Measurements from ENCODE around the gene TOMM22.

TOMM22 gene

GRCh38 chr22:38696606-38697424 is 15.1 kb downstream of the TOMM22 start:
- DNase-seq: peak; percentile 76

DNA sequence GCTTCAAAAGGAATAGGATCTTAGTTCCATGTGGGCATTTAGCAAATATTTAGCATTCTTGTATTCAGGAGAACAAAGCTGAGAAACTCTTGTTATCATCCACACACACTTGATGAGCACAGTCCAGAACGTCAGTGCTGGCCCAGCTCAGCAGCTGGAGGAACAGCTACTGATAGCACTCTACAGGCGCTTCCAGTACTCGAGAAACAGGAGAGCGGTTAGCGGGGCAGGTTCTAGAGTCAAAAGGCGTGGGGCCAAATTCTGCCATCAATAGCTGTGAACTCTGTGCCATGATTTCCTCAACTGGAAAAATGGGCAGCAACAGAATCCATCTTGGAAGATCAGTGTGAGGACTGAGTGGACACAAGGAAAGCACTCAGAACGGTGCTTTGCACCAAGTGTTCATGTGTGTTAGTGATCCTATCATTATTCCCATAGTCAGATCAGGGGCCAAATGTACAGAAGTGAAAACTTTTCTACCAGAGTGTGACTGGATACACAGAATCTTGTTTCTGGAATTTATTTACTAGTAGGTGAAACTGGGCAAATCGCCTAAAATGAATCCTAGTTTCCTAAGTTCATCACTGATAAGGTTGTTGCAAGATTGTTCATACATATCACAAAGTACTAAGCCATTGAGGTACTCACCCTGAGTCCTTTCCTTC is 15.8 kb downstream of the TOMM22 start:
- DNase-seq: peak; percentile 88

DNA sequence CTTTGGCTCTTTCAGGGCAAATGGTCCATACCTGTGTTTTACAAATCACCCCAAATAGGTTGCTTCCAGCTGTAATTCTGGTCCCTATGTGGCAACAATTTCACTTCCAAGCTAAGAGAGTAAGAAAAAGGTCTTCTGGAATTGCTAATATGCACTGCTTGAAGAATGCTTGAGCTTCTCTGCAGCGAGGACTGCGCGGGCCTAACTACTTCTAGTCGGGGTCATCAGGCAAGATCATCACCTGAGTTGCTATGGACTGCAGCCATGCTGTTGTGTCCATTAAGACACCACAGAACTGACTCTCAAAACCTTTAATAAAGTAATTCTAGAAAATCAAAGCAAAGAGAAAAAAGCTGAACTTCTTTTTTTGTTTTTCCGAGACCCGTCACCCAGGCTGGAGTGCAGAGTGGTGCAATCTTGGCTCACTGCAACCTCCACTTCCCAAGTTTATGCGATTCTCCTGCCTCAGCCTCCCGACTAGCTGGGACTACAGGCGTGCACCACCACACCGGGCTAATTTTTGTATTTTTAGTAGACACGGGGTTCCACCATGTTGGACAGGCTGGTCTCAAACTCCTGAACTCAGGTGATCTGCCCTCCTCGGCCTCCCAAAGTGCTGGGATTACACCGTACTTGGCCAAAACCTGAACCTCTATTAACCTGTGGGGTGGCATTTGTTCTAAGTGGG is 16.8 kb downstream of the TOMM22 start:
- no peak for DNase-seq

- DNase-seq: no peak
These were observed 17.4 kb downstream of the TOMM22 start for GRCh38 chr22:38699143-38699542.

DNA sequence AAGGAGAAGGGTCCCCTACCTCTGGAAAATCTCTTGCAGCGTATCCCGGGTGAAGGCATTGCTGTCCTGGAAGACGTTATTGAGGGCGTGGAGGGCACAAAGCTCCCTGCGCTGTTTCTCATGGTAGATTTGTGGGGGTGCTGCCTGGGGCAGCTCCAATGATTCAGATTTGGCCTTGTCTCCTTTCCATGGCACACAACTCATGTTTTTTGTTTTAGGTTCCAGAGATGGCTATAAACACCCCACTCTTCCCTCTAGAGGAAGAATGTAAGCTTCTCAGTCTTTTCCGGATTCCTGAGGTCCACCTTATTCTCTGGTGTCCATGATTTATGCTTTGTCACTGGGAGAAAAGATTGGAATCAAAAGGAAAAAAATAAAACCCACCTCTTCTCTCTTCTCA is 18.0 kb downstream of the TOMM22 start:
- no peak for DNase-seq

GRCh38 chr22:38700270-38700788 is 18.6 kb downstream of the TOMM22 start:
- no peak for DNase-seq

DNA sequence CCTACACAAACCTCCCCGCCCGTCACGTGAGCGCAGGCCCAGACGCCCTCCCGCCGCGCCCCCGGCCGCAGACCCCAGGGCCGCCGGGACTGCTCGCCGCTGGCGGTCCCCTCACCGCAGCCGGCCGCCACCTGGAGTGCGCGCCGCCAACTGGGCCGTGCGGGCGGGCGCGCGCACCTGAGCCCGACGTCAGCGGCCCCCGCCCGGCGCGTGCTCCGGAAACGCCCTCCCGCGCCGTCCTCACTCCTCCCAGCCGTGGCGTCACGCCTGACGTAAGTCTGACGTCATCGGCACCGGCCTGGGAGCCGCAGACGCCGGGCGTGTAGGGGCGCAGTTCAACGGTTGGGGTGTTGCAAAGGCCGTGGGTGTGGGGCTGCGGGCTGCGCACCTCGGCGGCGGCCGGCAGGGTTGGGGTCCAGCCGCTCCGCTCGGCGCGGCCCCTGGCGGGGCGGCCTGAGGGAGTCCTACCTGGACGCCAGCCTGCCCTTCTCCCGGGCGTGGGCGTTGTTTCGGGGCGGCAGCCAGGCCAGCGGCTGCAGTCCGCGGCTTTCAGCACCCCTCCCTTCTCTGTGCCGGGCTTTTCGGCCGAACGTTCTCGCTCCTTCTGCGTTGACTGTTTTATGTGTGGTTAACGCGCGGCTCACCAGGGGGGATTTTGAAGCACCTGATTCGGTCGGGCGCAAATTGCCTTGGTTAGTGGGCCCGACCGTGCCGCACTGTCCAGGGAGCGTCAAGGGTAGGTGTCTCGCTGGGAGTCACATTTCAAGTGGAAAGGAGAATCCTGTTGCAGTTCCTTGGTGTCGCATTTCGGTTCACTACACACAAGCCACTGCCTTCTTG is 19.3 kb downstream of the TOMM22 start, which contains the start of gene JOSD1:
Gene JOSD1 (minus strand): TSS at position 155 of the 840 bp plus-strand sequence. CDS start 956 bp downstream, outside the sequence.
- DNase-seq: peak; percentile 94

GRCh38 chr22:38704654-38705234 is 23.0 kb downstream of the TOMM22 start:
- DNase-seq: peak; percentile 60

DNA sequence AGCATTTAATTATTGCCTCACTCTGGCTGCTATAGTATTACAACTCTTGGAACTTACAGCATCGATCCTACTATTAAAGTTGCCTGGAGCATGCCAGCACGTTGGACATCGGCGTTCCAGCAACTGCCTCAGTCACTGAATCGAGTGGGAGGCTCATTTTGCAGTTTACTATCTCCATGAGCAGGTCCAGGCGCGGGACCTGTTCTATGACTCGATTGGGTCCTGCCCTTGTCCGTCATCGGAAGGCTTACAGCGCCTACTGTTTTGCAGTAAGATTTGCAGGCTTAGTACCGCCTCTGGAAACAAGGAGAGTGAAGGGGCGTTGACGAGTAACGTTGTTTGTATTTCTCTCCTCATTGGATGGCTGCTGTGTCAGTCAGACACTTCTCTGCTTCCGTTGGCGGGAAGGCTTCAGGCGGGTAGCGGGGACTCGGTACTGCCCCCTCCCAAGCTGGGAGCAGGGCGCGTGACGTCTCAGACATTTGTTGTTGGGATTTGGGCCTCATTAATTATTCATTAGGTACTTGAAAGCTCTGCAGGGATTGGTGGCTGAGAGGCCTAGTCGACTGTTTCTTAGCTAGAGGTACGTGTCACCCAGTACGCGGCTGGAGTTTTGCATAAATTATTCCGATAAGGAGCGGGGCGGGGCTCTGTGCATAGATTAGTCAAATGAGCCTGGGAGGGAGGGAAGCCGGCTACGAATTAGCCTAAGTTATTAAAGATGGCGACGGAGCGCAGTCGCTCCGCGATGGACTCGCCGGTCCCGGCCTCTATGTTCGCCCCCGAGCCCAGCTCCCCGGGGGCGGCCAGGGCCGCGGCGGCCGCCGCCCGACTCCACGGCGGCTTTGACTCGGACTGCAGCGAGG is 23.7 kb downstream of the TOMM22 start, which contains the start of gene GTPBP1:
Gene GTPBP1 (plus strand): TSS at position 710 of the 866 bp plus-strand sequence. CDS start 12 bp downstream, at position 722.
- DNase-seq: peak; percentile 100

DNA sequence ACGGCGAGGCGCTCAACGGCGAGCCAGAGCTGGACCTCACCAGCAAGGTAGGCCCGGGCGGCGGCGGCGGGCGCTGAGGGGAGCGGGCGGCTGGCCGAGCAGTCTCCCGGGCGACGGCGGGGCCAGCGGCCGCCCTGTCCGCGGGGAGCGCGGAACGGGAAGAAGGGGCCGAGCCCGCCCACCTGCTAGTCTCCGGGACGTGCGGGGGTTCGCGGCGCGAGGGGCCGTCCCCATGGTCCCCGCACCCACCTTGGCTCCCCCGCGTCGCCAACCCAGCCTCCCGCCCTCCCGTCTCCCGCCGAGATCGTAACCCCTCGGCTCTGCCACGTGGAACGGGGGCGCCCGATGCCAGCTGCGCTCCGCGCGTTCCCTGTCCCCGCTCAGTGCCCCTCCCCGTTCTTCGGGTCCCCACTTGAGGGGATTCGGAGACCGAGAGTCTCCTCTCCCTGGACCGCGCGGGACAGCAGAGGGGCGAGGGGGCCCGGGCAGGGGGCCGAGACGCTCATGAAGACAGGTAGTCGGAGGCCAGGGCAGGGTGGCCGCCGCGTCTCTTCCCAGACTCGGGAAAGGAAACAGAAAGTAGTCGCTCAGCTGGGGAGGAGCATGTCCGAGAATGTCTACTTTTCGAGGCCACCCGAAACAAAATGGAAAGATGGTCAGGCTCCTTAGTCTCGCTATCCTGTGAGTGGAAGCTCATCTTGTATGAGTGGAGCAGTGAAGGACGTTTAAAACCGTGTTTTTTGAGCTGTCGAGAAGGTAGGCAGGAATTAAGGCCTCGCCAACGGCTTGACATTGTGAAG is 24.5 kb downstream of the TOMM22 start:
- DNase-seq: peak; percentile 25

- DNase-seq: no peak
These were observed 25.1 kb downstream of the TOMM22 start for GRCh38 chr22:38706901-38707195.

DNA sequence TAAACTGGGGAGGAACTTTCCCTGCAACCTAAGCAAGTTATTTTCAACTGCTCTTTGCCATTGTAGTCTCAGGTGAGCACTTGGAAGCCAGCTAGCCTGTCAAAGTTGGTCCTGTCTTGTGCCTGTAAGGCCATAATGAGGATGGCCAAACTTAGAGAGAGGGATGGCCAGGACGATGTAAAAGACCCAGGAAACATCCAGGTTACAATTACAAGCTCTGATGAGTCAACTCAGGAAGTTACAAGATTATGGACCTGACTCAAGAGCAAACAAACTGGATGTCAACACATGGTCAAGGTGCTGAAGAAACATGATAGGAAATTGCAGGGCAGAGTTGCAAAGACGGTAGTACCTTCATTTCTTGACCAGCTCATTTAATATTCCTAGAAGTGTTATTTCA is 25.6 kb downstream of the TOMM22 start:
- no peak for DNase-seq

DNA sequence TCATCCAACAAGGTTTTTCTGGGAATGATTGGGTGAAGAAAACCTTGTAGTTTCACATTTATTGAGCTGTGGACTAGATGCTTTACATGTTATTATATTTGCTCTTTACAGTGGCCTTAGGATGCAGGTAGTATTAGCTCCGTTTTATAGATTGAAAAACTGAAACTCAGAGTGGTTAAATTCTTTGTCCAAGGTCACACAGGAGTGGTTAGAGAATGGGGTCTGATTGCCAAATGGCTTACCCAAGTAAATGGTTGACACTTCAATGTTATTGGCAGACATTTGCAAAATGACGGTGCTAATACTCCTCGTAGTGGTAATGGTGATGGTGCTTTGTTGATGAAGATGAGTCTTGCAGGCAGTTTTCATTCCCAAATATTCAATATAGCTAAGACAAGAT is 26.2 kb downstream of the TOMM22 start:
- no peak for DNase-seq

DNA sequence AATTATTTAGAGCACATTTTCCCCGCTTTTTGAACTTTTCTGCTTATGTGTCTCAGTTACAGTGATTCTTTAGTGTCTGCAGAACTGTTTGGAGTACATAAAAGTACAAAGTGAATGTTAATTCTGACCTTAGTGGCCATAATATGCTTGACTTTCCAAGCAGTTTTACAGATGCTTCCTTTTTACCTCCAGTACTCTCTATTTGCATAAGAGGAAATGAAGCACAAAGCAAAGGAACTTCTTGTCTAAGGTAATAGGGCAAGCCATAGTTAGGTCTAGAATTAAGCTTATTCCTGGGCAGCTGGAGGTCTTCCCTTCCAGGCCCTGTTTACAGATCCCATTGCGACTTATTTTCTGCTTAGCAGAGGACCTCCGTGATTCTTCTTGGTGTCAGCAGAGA is 27.5 kb downstream of the TOMM22 start:
- DNase-seq: no peak

DNA sequence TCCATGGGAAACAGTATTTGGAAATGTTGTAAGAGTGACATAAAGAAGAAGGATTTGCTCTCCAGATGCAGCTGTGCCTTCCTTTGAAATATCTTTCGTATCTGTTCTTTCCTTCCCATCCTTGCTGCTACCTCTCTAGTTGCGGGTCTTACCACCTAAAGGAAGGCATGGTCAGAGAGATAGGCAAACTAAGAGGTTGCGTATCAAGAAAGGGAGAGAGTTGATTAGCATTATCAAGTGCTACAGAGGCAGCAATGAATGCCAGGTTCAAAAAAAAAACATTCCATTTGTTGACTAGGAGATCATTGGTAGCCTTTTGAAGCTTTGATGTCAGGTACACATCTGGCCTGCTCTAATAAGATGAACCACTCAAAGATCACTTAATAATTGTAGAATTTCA is 28.6 kb downstream of the TOMM22 start:
- DNase-seq: peak; percentile 92

GRCh38 chr22:38710866-38711265 is 29.1 kb downstream of the TOMM22 start:
- DNase-seq: no peak

- DNase-seq: no peak
These were observed 30.9 kb downstream of the TOMM22 start for GRCh38 chr22:38712486-38713207.

GRCh38 chr22:38713921-38714320 is 32.2 kb downstream of the TOMM22 start:
- DNase-seq: peak; percentile 31

DNA sequence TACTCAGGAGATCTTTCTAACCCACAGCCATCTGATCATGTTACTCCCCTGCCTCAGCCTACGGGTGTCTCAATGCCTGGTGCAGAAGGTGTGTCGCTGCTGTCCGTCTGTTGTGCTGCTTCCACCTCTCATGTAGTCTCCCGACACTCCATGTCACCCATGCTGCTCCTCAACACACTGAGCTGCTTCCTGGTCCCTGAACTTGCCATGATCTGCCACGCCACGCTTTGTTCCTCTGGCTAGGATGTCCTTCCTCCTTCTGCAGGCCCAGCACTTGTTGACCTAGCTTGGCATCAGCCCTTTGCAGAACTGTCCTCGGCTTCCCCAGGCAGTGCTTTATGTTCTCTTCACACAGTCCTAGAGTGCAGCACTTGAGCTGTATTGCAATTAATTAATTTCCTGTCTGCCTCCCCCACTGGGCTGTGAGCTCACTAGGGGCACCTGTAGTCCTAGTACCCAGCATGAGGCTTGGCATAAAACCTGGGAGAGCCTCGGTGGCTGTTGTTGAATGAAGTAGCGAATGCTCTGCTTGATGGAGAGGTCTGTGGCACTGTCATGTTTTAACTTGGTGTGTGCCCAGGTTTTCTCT is 33.5 kb downstream of the TOMM22 start:
- no peak for DNase-seq

Measured in hematopoietic multipotent progenitor cell treated with erythropoietin and hydrocortisone succinate and interleukin-3 and kit ligand, for 8 days (in vitro differentiated cells).